ENCODE measurements around the gene SPSB4.
"Not testable (repeated sequence)": the region's sequence is repeated elsewhere in the genome, so short reads cannot be mapped to it uniquely, and the experiment has no call there.

The SPSB4 gene

GRCh38 chr3:141116721-141117120 lies 65.6 kb downstream of the SPSB4 start:
- no peak for DNase-seq (ENCODE audit: low read depth)

DNA sequence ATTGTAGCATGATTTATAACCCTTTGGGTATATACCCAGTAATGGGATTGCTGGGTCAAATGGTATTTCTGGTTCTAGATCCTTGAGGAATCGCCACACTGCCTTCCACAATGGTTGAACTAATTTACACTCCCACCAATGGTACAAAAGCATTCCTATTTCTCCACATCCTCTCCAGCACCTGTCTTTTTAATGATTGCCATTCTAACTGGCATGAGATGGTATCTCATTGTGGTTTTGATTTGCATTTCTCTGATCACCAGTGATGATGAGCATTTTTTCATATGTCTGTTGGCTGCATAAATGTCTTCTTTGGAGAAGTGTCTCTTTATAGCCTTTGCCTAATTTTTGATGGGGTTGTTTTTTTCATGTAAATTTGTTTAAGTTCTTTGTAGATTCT lies 66.8 kb downstream of the SPSB4 start:
- not testable (repeated sequence) for DNase-seq (ENCODE audit: low read depth)

DNA sequence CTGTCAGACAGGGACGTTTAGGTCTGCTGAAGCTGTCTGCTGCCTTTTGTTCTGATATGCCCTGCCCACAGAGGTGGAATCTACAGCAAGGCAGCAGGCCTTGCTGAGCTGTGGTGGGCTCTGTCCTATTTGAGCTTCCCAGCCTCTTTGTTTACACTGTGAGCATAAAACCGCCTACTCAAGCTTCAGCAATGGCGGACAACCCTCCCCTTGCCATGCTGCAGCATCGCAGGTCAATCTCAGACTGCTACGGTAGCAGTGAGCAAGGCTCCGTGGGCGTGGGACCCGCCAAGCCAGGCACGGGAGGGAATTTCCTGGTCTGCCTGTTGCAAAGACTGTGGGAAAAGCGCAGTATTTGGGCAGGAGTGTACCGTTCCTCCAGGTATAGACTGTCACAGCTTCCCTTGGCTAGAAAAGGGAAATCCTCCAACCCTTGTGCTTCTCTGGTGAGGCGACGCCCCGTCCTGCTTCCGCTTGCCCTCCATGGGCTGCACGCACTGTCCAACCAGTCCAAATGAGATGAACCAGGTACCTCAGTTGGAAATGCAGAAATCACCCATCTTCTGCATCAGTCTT lies 71.4 kb downstream of the SPSB4 start:
- no peak for DNase-seq (ENCODE audit: low read depth)

DNA sequence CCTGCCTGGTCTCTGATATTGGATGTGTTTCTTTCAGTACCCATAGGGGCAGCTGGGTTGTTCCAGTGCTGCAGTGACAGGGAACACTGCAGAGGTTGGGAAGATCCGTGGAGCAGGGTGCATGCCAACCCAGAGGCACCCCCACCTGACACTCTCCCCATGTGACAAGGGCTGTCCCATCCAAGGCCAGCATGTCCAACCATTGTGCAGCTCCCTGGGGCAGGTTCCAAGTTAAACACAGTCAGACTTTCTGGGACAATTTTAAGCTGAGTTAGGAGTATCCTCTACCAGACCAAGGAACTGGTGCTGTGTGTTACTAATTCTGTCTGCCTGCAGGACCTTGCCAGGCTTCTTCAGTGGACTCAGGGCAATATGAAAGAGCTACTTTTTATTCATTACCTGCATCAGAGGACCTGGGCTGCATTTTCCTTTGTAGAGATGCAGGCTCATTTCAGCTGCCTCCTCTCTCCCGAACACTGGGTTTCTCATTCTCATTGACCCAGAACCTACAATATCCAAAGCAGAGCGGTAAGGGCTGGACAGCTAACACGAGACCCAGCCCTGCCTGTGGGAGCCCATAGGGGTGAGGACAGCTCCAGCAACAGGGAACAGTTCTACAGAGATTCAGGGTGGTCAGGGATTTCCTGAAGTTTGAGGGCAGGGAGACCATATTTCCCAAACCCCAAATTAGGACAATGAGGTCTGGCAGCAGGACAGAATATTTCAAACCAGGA lies 72.7 kb downstream of the SPSB4 start:
- DNase-seq (ENCODE audit: low read depth), result no peak

GRCh38 chr3:141124715-141125114 lies 73.6 kb downstream of the SPSB4 start:
- no peak for DNase-seq (ENCODE audit: low read depth)

DNA sequence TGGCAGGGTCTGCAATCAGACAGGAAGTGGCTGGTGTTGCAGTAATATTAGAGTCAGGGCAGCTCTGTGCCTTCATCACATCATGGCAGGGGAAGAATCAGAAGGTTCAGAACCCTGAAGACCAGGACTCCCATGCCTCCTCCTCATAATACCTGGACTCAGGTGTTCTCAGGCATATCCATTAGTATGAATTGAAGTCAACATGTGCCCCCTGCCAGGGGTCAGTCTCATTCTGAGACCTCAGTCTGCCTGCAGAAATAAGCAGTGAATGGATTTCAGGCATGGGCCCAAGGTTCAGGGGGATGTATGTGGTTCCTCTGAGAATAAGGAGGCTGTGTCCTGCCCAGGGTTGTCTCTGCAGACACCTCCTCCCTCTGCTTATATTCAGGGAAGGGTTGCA lies 74.2 kb downstream of the SPSB4 start:
- no peak for DNase-seq (ENCODE audit: low read depth)

- DNase-seq (ENCODE audit: low read depth), result no peak
Observed at GRCh38 chr3:141126661-141127343, 75.7 kb downstream of the SPSB4 start.

GRCh38 chr3:141127344-141128125 lies 76.4 kb downstream of the SPSB4 start:
- no peak for DNase-seq (ENCODE audit: low read depth)

- no peak for DNase-seq (ENCODE audit: low read depth)
Observed at GRCh38 chr3:141128126-141128777, 77.1 kb downstream of the SPSB4 start.

DNA sequence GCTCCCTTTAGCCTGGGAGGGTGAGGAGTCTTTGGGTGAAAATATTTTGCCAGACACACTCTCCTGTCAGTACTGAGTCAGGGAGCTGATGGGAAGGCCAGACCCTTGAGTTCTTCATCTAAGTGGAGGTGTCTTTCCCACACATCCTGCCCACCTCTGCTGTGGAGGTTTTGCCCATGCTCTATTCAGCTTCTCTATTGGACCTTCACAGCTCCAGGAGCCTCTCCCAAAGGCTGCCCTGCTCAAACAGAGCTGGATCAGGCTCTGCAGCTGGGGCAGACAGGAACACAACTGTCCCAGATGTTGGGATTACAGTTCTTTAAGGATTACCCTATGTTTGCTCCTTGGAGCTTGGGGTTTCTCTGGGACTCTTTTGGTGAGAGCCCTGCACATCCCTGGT lies 77.9 kb downstream of the SPSB4 start:
- no peak for DNase-seq (ENCODE audit: low read depth)

DNA sequence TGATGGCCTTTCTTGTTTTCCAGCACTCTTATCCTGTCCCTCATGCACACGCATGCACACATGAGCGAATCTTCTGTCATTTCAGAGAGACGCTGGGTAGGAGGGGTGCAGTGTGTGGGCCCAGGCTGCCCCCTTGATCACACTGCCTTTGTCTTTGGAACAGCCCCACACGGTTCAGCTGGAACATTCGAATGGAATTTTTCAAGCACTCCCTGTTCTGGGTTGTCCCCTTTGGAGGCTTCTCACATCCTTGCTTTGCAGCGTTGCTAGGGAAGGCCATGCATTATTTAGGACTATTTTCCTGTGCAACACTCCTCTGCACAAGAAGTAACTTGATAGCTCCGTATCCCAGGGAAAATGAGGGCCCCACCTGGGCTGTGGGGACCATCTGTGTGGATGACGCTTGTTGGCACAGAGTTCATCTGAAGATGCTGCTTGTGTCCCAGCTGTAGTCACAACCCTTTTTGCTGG lies 78.4 kb downstream of the SPSB4 start:
- DNase-seq (ENCODE audit: low read depth), result no peak

DNA sequence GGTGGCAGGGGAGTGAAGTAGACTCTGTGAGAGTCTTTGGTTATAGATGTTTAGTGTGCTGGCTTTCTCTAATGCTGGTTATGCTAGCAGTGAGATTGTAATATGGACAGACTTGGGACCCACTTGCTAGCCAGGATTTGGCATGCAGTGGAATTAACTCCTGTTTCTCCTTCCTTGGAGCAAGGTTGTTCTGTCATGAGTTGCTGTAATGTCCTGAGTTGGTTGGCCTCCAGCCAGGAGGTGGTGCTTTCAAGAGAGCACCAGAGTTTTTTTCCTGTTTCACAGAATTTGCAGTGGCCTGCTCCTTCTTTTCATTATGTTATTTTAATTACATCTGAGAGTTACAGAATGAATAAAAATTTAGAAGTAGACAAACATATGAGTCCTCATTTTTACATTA lies 92.4 kb downstream of the SPSB4 start:
- DNase-seq (ENCODE audit: low read depth), result no peak

DNA sequence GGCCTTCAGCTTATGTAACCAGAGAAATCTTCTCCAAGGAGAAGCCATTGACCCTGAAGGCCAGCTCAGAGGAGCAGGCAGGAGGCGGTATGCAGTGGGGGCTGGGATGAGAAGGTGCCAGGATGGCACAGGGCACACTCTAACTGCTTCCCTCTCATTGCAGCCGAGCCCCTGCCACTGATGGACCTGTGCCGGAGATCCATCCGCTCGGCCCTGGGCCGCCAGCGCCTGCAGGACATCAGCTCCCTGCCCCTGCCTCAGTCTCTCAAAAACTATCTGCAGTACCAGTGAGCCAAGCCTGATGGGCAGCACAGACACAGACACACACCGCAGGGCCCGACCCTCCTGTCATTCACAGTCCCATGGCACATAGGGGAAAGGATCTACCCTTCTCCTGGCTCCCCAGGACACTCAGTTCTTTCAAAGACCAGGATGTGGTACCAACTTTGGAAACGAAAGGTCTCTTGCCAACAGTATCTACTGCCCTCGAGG lies 95.9 kb downstream of the SPSB4 start:
- no peak for DNase-seq (ENCODE audit: low read depth)

DNA sequence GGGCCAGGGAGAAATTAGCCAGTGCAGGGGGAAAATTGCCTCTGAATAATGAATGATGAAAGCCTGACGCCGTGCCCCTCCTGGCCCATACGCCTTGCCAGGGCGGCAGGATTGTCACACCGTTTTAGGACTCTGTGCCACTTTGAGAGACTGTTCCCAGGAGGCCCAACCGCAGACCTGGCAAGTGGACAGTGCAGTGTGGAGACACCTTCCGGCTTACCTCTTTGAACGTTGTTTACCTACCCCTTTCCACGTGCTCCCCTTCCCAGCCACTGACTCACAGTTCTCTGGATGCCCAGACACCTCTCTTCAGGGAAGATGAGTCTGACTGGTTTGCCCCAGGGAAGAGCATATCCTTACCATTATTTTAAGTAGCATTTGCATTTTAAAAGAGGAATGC lies 96.5 kb downstream of the SPSB4 start:
- DNase-seq (ENCODE audit: low read depth), result no peak

DNA sequence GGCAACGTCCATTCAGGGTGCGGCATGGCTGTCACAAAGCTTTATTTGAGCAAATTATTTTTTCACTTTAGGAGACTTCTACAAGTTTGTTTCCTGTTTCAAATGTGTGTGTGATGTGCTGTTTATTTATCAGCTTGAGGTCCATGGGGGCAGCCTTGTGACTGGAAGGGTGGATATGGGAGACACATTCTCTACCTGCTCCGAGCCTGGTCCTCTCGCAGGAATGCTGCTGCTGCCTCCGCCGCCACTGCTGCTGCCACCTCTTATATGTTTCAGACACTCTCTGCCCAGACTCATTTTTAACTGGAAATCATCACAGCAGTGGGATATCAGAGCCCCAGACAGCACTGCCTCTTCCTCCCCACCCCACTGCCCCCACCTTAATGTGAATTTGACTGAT lies 97.0 kb downstream of the SPSB4 start:
- DNase-seq (ENCODE audit: low read depth), result no peak

DNA sequence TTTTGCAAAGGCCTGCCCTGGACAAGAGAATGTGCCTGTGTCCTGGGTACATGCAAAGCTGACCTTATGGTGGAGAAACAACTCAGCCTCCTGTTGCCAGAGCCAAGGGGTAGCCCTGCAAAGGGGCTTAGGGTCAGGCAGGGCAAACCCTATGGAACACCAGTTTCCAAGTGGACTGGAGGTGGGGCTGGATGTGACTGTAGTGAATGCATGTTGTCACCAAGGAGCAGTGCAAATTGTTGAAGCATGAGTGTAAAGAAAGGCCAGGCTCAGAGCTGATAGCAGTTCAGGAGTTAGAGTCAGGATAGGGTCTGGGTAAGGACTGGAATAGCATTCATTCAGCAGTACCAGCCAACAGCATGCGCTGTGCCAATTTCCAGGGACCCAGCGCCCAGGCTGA lies 97.6 kb downstream of the SPSB4 start:
- DNase-seq (ENCODE audit: low read depth), result no peak

GRCh38 chr3:141150081-141150830 lies 99.1 kb downstream of the SPSB4 start:
- DNase-seq (ENCODE audit: low read depth), result no peak

GRCh38 chr3:141150931-141151330 lies 99.8 kb downstream of the SPSB4 start:
- DNase-seq (ENCODE audit: low read depth), result no peak

DNA sequence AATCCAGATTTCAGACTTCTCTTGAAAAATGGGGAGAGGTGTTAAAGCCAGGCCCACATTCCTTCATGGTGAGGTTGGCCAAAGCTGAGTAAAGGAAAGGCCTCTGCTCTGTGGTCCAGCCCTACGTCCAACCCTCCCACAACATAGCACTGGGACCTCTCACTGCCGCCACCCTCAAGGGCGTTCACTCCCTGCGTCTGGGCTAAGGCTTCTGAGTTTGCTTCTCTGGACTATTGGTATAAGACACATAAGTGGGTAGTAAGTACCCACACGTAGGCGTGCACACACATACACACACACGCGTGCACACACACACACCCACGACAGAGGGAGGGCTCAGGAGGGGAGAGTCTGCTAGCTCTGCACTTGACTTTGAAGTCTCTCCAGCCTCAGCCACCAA lies 100.3 kb downstream of the SPSB4 start:
- DNase-seq (ENCODE audit: low read depth), result no peak

- no peak for DNase-seq (ENCODE audit: low read depth)
Observed at GRCh38 chr3:141152130-141152529, 101.0 kb downstream of the SPSB4 start.

Measured in activated T-helper 1 cell treated with Interleukin-2 at 50 U/mL for 16 hours (primary cell).